HepG2 (cell line): ENCODE measurements around the gene TMEM185B. TPM values are rescaled to one million over a fixed set of nuclear protein-coding genes. Genes with fewer than 3 reads are reported as not detected.
A peak's percentile ranks its signal among the peaks of the same experiment; 100 is the strongest.

Experiments used
- MAFK ChIP-seq, 2 experiments: IDR thresholded peaks in 1 of 2; conservative IDR thresholded peaks in 1 of 2; 2 replicates each; pipeline ENCODE4 v1.6.1; 2011; ENCODE audit warnings: improper control_type of control experiment in 2 of 2, low read length in 2 of 2
- PPARG ChIP-seq: conservative IDR thresholded peaks from 2 replicates; pipeline ENCODE4 v1.6.1; 2016; ENCODE audit warnings: missing biosample characterization, missing genetic modification reagents
- THAP11 ChIP-seq: IDR thresholded peaks from 2 replicates; pipeline ENCODE4 v1.6.1; 2016; ENCODE audit warnings: missing biosample characterization, missing genetic modification reagents
- ZBTB7B ChIP-seq: sonication (generic); formaldehyde crosslinking; IDR thresholded peaks from 2 replicates; pipeline ENCODE4 v1.4.0; 2020; ENCODE audit warnings: missing genetic modification reagents
- ZKSCAN5 ChIP-seq: sonication (generic); formaldehyde crosslinking; IDR thresholded peaks from 2 replicates; pipeline ENCODE4 v1.5.1; 2020; ENCODE audit warnings: mild to moderate bottlenecking, missing genetic modification reagents
- ZNF367 ChIP-seq: sonication (generic); formaldehyde crosslinking; IDR thresholded peaks from 2 replicates; pipeline ENCODE4 v1.4.0; 2020; ENCODE audit warnings: missing genetic modification reagents, borderline replicate concordance
- ZNF607 ChIP-seq: sonication (generic); formaldehyde crosslinking; IDR thresholded peaks from 2 replicates; pipeline ENCODE4 v1.5.1; 2020; ENCODE audit warnings: missing genetic modification reagents, mild to moderate bottlenecking, borderline replicate concordance
- ZNF776 ChIP-seq: sonication (generic); formaldehyde crosslinking; IDR thresholded peaks from 2 replicates; pipeline ENCODE4 v1.4.0; 2020; ENCODE audit warnings: mild to moderate bottlenecking, missing genetic modification reagents
- polyA plus RNA-seq, 8 experiments: library from polyadenylated mRNA; depleted of rRNA in 3 of 8; stranded (reverse) in 7 of 8; unstranded in 1 of 8; fragments of >200 nt; fragmentation: Illumina TruSeq in 4 of 8; extraction: Trizol in 4 of 8; gene quantifications; 2 replicates each; pipeline versions ENCODE4 v1.2.1 to v1.2.3, GENCODE V29; 2011 to 2016; ENCODE audit warnings: low read depth in 4 of 8, missing spikeins in 1 of 8, mixed read lengths in 1 of 8; ENCODE audit not compliant: insufficient read depth in 1 of 8
- total RNA-seq, 5 experiments: library from RNA; depleted of rRNA; stranded (reverse); fragments of >200 nt; fragmentation: Illumina TruSeq; extraction: Trizol; gene quantifications; 2 replicates each; pipeline ENCODE4 v1.2.3, GENCODE V29; 2016; ENCODE audit warnings: low read depth in 1 of 5
- TF ChIP-seq, protein P1 (sequence below): sonication (generic); IDR thresholded peaks from 2 replicates; pipeline ENCODE4 v1.6.1; 2016; ENCODE audit warnings: low read depth, borderline replicate concordance
- TF ChIP-seq, protein P2 (sequence below): sonication (generic); formaldehyde crosslinking; IDR thresholded peaks from 2 replicates; pipeline ENCODE4 v1.4.0; 2020; ENCODE audit warnings: missing genetic modification reagents
- TF ChIP-seq, protein P3 (sequence below): IDR thresholded peaks from 2 replicates; pipeline ENCODE4 v1.4.0; 2020; ENCODE audit warnings: mild to moderate bottlenecking, missing genetic modification reagents
- TF ChIP-seq, protein P4 (sequence below): sonication (generic); formaldehyde crosslinking; IDR thresholded peaks from 2 replicates; pipeline ENCODE4 v1.8.0; 2022; ENCODE audit warnings: missing genetic modification reagents, mild to moderate bottlenecking, inconsistent platforms, borderline replicate concordance
- TF ChIP-seq, protein P5 (sequence below): sonication (generic); formaldehyde crosslinking; IDR thresholded peaks from 2 replicates; pipeline ENCODE4 v1.8.0; 2022; ENCODE audit warnings: missing genetic modification reagents, mild to moderate bottlenecking, moderate library complexity, borderline replicate concordance
- TF ChIP-seq, protein P6 (sequence below): sonication (generic); formaldehyde crosslinking; IDR thresholded peaks from 2 replicates; pipeline ENCODE4 v1.8.0; 2023; ENCODE audit warnings: mild to moderate bottlenecking, missing genetic modification reagents
- TF ChIP-seq, protein P7 (sequence below): sonication (generic); formaldehyde crosslinking; IDR thresholded peaks from 2 replicates; pipeline ENCODE4 v1.8.0; 2022; ENCODE audit warnings: missing genetic modification reagents, mild to moderate bottlenecking, borderline replicate concordance

TMEM185B gene
- total and polyA plus RNA-seq, 2 of the 13 experiments (the other 11 are each of a cell fraction or from before 2014, with no cell fraction given) = 5.6 to 7.0 TPM

DNA sequence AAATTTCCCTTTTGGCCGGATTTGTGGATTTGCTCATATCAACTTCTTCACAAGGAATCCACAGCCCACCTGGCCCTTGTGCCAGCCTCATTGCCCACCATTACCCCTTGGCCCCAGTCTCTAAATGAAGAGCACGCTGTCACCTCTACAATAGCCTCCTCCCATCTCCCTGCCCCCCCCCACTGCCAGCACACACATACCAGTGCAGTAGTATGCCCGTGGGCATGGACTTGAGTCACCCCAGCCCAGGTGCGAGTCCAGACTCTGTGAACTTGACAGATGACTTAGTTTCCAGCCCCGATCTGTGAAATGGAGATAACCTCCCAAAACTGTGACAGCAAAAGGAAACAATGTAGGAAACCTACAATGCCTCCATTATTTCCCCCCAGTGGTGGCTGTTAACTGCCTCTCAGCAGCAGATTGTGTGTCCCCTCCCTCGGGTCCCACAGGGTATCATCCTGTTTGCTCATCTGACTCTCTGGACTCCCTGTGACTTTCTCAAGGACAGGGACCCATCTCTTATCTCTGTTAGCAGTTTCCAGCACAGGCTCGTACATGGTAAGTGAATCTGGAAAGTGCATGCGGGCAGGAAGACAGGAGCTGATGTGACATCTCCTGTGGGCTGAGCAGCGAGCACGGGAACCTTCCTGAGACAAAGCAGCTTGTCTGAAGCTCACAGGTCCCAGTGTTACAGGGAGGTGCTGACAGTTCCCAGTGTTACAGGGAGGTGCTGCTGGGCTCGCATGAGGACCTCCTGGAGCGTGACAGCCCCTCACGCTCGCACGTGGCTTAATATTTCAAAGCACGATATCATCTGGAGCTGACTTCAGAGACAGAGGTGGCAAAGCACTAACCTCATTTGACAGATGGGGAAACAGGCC, 4.2 kb upstream of the TMEM185B start (continued):
- TF ChIP-seq, protein P1, sequence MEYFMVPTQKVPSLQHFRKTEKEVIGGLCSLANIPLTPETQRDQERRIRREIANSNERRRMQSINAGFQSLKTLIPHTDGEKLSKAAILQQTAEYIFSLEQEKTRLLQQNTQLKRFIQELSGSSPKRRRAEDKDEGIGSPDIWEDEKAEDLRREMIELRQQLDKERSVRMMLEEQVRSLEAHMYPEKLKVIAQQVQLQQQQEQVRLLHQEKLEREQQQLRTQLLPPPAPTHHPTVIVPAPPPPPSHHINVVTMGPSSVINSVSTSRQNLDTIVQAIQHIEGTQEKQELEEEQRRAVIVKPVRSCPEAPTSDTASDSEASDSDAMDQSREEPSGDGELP = no peak
- TF ChIP-seq, protein P2, sequence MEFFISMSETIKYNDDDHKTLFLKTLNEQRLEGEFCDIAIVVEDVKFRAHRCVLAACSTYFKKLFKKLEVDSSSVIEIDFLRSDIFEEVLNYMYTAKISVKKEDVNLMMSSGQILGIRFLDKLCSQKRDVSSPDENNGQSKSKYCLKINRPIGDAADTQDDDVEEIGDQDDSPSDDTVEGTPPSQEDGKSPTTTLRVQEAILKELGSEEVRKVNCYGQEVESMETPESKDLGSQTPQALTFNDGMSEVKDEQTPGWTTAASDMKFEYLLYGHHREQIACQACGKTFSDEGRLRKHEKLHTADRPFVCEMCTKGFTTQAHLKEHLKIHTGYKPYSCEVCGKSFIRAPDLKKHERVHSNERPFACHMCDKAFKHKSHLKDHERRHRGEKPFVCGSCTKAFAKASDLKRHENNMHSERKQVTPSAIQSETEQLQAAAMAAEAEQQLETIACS (CRISPR knock-in tag) = no peak
- TF ChIP-seq ZNF607 (CRISPR knock-in tag) (no peak), ZBTB7B (no peak), THAP11 (CRISPR knock-in tag) (peak; percentile 18; the same call in 1 of the 2 replicates), ZNF776 (CRISPR knock-in tag) (no peak), ZNF367 (CRISPR knock-in tag) (no peak), ZKSCAN5 (CRISPR knock-in tag) (no peak), PPARG (0 out of 2 replicates have a peak, but pooled peaks have one; percentile 15), MAFK (conservative IDR thresholded peaks at IDR 0.05 in 1 of 2, IDR thresholded peaks at IDR 0.05 in 1 of 2; ENCODE audit: low read length in 2 of 2) (no peak)
- TF ChIP-seq, protein P3, sequence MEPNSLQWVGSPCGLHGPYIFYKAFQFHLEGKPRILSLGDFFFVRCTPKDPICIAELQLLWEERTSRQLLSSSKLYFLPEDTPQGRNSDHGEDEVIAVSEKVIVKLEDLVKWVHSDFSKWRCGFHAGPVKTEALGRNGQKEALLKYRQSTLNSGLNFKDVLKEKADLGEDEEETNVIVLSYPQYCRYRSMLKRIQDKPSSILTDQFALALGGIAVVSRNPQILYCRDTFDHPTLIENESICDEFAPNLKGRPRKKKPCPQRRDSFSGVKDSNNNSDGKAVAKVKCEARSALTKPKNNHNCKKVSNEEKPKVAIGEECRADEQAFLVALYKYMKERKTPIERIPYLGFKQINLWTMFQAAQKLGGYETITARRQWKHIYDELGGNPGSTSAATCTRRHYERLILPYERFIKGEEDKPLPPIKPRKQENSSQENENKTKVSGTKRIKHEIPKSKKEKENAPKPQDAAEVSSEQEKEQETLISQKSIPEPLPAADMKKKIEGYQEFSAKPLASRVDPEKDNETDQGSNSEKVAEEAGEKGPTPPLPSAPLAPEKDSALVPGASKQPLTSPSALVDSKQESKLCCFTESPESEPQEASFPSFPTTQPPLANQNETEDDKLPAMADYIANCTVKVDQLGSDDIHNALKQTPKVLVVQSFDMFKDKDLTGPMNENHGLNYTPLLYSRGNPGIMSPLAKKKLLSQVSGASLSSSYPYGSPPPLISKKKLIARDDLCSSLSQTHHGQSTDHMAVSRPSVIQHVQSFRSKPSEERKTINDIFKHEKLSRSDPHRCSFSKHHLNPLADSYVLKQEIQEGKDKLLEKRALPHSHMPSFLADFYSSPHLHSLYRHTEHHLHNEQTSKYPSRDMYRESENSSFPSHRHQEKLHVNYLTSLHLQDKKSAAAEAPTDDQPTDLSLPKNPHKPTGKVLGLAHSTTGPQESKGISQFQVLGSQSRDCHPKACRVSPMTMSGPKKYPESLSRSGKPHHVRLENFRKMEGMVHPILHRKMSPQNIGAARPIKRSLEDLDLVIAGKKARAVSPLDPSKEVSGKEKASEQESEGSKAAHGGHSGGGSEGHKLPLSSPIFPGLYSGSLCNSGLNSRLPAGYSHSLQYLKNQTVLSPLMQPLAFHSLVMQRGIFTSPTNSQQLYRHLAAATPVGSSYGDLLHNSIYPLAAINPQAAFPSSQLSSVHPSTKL (CRISPR knock-in tag) = 0 out of 2 replicates have a peak, but pooled peaks have one; percentile 36
- TF ChIP-seq, protein P4, sequence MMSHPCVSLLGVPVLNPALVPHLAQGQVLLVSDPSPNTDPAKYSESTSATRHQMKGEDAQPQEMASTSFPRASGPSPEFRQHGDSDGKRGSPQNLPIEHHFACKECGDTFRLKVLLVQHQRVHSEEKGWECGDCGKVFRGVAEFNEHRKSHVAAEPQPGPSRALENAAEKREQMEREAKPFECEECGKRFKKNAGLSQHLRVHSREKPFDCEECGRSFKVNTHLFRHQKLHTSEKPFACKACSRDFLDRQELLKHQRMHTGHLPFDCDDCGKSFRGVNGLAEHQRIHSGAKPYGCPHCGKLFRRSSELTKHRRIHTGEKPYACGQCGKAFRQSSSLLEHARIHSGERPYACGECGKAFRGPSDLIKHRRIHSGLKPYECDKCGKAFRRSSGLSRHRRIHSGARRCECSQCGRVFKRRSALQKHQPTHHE (CRISPR knock-in tag) = no peak
- TF ChIP-seq, protein P5, sequence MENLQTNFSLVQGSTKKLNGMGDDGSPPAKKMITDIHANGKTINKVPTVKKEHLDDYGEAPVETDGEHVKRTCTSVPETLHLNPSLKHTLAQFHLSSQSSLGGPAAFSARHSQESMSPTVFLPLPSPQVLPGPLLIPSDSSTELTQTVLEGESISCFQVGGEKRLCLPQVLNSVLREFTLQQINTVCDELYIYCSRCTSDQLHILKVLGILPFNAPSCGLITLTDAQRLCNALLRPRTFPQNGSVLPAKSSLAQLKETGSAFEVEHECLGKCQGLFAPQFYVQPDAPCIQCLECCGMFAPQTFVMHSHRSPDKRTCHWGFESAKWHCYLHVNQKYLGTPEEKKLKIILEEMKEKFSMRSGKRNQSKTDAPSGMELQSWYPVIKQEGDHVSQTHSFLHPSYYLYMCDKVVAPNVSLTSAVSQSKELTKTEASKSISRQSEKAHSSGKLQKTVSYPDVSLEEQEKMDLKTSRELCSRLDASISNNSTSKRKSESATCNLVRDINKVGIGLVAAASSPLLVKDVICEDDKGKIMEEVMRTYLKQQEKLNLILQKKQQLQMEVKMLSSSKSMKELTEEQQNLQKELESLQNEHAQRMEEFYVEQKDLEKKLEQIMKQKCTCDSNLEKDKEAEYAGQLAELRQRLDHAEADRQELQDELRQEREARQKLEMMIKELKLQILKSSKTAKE (CRISPR knock-in tag) = peak; percentile 64
- TF ChIP-seq, protein P6, sequence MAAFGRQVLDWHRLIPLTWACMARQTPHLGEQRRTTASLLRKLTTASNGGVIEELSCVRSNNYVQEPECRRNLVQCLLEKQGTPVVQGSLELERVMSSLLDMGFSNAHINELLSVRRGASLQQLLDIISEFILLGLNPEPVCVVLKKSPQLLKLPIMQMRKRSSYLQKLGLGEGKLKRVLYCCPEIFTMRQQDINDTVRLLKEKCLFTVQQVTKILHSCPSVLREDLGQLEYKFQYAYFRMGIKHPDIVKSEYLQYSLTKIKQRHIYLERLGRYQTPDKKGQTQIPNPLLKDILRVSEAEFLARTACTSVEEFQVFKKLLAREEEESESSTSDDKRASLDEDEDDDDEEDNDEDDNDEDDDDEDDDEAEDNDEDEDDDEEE (CRISPR knock-in tag) = 0 out of 2 replicates have a peak, but pooled peaks have one; percentile 45
- TF ChIP-seq, protein P7, sequence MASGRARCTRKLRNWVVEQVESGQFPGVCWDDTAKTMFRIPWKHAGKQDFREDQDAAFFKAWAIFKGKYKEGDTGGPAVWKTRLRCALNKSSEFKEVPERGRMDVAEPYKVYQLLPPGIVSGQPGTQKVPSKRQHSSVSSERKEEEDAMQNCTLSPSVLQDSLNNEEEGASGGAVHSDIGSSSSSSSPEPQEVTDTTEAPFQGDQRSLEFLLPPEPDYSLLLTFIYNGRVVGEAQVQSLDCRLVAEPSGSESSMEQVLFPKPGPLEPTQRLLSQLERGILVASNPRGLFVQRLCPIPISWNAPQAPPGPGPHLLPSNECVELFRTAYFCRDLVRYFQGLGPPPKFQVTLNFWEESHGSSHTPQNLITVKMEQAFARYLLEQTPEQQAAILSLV (CRISPR knock-in tag) = 0 out of 2 replicates have a peak, but pooled peaks have one; percentile 44
